A549 (cell line): ENCODE measurements around the gene SLC2A6. TPM values are rescaled to one million over a fixed set of nuclear protein-coding genes. Genes with fewer than 3 reads are reported as not detected.

Source experiments
- ATAC-seq, 2 experiments: fragments of 200-7000 bp in 1 of 2; fragments of >200 bp in 1 of 2; cut with Nextera tagmentation in 1 of 2; cut with Tn5 transposase in 1 of 2; 3 replicates each; pipeline versions ENCODE4 v1.8.0 to v1.9.1; 2018 to 2020; ENCODE audit warnings: mild to moderate bottlenecking in 1 of 2, moderate library complexity in 1 of 2
- CTCF ChIA-PET: fragments of 300-600 bp; sonication (Branson Sonifier 250); formaldehyde crosslinking; extraction: SDS; loops from one replicate; lab custom pipeline; 2021; ENCODE audit warnings: antibody characterized with exemption, inconsistent platforms; lab: Yijun Ruan, JAX
- POLR2A ChIA-PET: fragments of 350-600 bp; formaldehyde crosslinking; extraction: SDS; loops from one replicate; lab custom pipeline; 2021; ENCODE audit warnings: antibody characterized with exemption, inconsistent platforms; lab: Yijun Ruan, JAX
- DNase-seq, 2 experiments: peaks; one replicate each; pipeline versions ENCODE4 v3.0.0 to v3.0.0-alpha.2; 2011 to 2016; ENCODE audit warnings: low read depth in 1 of 2, low spot score in 1 of 2
- FAIRE-seq: peaks from 2 replicates; lab custom pipeline; 2011; peaks lifted over from hg19 to GRCh38; lab: Jason Lieb, UNC
- H3K27ac ChIP-seq, 2 experiments: fragments of >200 bp; sonication (Bioruptor Twin); formaldehyde crosslinking; 3 replicates each; pipeline ENCODE4 v1.5.1; 2016 to 2017
- H3K4me1 ChIP-seq: fragments of >200 bp; sonication (Bioruptor Twin); formaldehyde crosslinking; 3 replicates; pipeline ENCODE4 v1.6.1; 2016
- H3K4me2 ChIP-seq: fragments of >200 bp; sonication (Bioruptor Twin); formaldehyde crosslinking; 3 replicates; pipeline ENCODE4 v1.6.1; 2016
- H3K4me3 ChIP-seq: fragments of >200 bp; sonication (Bioruptor Twin); formaldehyde crosslinking; 3 replicates; pipeline ENCODE4 v1.5.1; 2016
- H3K9me3 ChIP-seq: fragments of >200 bp; sonication (Bioruptor Twin); formaldehyde crosslinking; 3 replicates; pipeline ENCODE4 v1.6.1; 2016
- CBX2 ChIP-seq: fragments of 200-600 bp; sonication (generic); IDR thresholded peaks from 2 replicates; pipeline ENCODE4 v1.6.1; 2016; ENCODE audit warnings: low read depth, mild to moderate bottlenecking, borderline replicate concordance
- CBX8 ChIP-seq: fragments of 200-600 bp; sonication (generic); IDR thresholded peaks from 2 replicates; pipeline ENCODE4 v1.6.1; 2016
- ELK1 ChIP-seq: fragments of 150-350 bp; IDR thresholded peaks from 2 replicates; pipeline ENCODE4 v1.6.1; 2014; ENCODE audit warnings: low read depth, mild to moderate bottlenecking, low read length
- FOSB ChIP-seq: fragments of 250-450 bp; sonication (Bioruptor Pico); IDR thresholded peaks from 2 replicates; pipeline ENCODE4 v1.5.0; 2020; ENCODE audit warnings: mild to moderate bottlenecking, moderate library complexity
- FOXS1 ChIP-seq: fragments of 250-450 bp; sonication (Bioruptor Pico); IDR thresholded peaks from 2 replicates; pipeline ENCODE4 v1.5.0; 2020; ENCODE audit warnings: mild to moderate bottlenecking, moderate library complexity
- HMGXB4 ChIP-seq: fragments of 250-450 bp; sonication (Bioruptor Pico); IDR thresholded peaks from 2 replicates; pipeline ENCODE4 v1.5.0; 2021; ENCODE audit warnings: mild to moderate bottlenecking, moderate library complexity, borderline replicate concordance
- JUN ChIP-seq, 2 experiments: fragments of >200 bp; sonication (Bioruptor Twin); formaldehyde crosslinking; IDR thresholded peaks; 2 replicates in 1 of 2; 3 replicates in 1 of 2; pipeline ENCODE4 v1.6.1; 2016 to 2017
- KDM5A ChIP-seq: fragments of 200-600 bp; sonication (generic); IDR thresholded peaks from 2 replicates; pipeline ENCODE4 v1.6.1; 2016; ENCODE audit warnings: antibody characterized with exemption, mild to moderate bottlenecking
- MYC ChIP-seq: IDR thresholded peaks from 2 replicates; pipeline ENCODE4 v1.6.1; 2012; ENCODE audit warnings: mild to moderate bottlenecking, inconsistent platforms, low read length, improper control_type of control experiment, borderline replicate concordance
- NPAS2 ChIP-seq: fragments of 250-450 bp; sonication (Bioruptor Pico); IDR thresholded peaks from 2 replicates; pipeline ENCODE4 v1.8.0; 2022; ENCODE audit warnings: mild to moderate bottlenecking, moderate library complexity, borderline replicate concordance
- POLR2AphosphoS2 ChIP-seq: conservative IDR thresholded peaks from 2 replicates; pipeline ENCODE4 v1.6.1; 2012; ENCODE audit warnings: low read length, improper control_type of control experiment, inconsistent platforms
- RNF2 ChIP-seq: fragments of 200-600 bp; sonication (generic); IDR thresholded peaks from 2 replicates; pipeline ENCODE4 v1.6.1; 2016; ENCODE audit warnings: low read depth, mild to moderate bottlenecking, antibody characterized with exemption, moderate library complexity, borderline replicate concordance
- SREBF2 ChIP-seq: fragments of 450-650 bp; IDR thresholded peaks from 2 replicates; pipeline ENCODE4 v1.6.1; 2014; ENCODE audit warnings: mild to moderate bottlenecking, moderate library complexity
- TP53 ChIP-seq: fragments of 250-450 bp; sonication (Bioruptor Pico); IDR thresholded peaks from 2 replicates; pipeline ENCODE4 v1.5.0; 2021; ENCODE audit warnings: mild to moderate bottlenecking, moderate library complexity
- ZNF302 ChIP-seq: fragments of 250-450 bp; sonication (Bioruptor Pico); IDR thresholded peaks from 2 replicates; pipeline ENCODE4 v1.9.0; 2021; ENCODE audit warnings: inconsistent platforms, mild to moderate bottlenecking, moderate library complexity
- ZSCAN20 ChIP-seq: fragments of 250-450 bp; sonication (Bioruptor Pico); IDR thresholded peaks from 2 replicates; pipeline ENCODE4 v1.8.0; 2022; ENCODE audit warnings: mild to moderate bottlenecking, moderate library complexity
- WGBS: methylation state at CpG from one replicate; pipeline ENCODE4 v1.1.6; 2017; ENCODE audit errors: missing lambda C conversion rate; 5-methylcytosine and 5-hydroxymethylcytosine counted together
- polyA plus RNA-seq, 4 experiments: library from polyadenylated mRNA; depleted of rRNA in 3 of 4; stranded (reverse); fragments of >200 nt; fragmentation: RNase III in 1 of 4; extraction: RNeasy Plus Mini Kit Qiagen cat#74134 plus additional on column Dnase treatment in 1 of 4; gene quantifications; 2 replicates in 3 of 4; 3 replicates in 1 of 4; pipeline ENCODE4 v1.2.3, GENCODE V29; 2011 to 2017
- TF ChIP-seq, protein P1 (sequence below): IDR thresholded peaks from 2 replicates; pipeline ENCODE4 v1.6.1; 2012
- TF ChIP-seq, protein P2 (sequence below): fragments of >200 bp; sonication (Bioruptor Twin); formaldehyde crosslinking; IDR thresholded peaks from 3 replicates; pipeline ENCODE4 v1.6.1; 2016

SLC2A6 gene
- polyA plus RNA-seq, 2 of the 4 experiments (the other 2 are of a cell fraction) = 3.7 to 20.5 TPM

DNA sequence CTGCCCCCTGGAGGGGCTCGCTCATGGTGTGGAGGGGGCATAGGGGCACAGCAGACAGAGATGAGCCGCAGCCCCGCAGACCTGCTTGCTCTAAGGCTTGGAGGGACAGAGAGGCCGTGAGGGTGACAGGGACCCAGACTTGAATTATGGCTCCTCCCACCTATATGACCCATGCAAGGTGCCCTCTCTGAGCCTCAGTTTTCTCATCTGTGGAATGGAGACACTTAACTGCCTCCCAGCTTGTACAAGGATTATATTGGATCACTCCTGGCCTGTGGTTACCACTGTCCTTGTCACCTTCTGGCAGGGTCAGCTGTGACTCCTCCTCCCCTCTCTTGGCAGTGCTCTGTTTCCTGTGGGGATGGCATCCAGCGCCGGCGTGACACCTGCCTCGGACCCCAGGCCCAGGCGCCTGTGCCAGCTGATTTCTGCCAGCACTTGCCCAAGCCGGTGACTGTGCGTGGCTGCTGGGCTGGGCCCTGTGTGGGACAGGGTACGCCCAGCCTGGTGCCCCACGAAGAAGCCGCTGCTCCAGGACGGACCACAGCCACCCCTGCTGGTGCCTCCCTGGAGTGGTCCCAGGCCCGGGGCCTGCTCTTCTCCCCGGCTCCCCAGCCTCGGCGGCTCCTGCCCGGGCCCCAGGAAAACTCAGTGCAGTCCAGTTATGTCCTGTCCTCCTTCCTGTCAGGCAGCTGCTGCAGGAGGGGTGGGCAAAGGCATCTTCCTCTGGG is 23.8 kb downstream of the SLC2A6 start (continued):
- no peak for TF ChIP-seq ELK1
- TF ChIP-seq, all 56 proteins: peak for 0

DNA sequence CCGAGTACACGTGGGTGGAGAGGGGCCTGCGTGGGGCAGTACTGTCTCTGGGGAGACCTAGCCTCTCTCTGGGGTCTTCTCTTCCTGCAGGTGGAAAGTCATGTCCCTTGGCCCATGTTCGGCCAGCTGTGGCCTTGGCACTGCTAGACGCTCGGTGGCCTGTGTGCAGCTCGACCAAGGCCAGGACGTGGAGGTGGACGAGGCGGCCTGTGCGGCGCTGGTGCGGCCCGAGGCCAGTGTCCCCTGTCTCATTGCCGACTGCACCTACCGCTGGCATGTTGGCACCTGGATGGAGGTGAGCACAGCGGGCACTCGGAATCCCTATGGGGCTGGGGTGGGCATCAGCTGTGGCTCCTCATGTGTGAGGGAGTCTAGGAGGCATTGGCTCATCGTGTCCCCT is 24.6 kb downstream of the SLC2A6 start:
- no peak for FAIRE-seq
- no peak for TF ChIP-seq HMGXB4
- no peak overlapping the region for H3K4me2 ChIP-seq
- 80% methylated on average over 18 of the region's 19 CpGs for WGBS
- no peak for ATAC-seq
- no peak overlapping the region for H3K27ac ChIP-seq
- ChIA-PET POLR2A (no interaction called here), CTCF (interaction anchor here (1.2 to 2.5 kb wide), 2 partner anchors 11 to 82 kb away, joined by 3 to 6 read pairs; no protein-coding TSS in a partner anchor)
- no peaks in the 10 kb centered on the region for H3K9me3 ChIP-seq
- peaks cover 14% of the 10 kb centered on the region for H3K4me1 ChIP-seq
- DNase-seq = no peak
- no peak overlapping the region for H3K4me3 ChIP-seq

DNA sequence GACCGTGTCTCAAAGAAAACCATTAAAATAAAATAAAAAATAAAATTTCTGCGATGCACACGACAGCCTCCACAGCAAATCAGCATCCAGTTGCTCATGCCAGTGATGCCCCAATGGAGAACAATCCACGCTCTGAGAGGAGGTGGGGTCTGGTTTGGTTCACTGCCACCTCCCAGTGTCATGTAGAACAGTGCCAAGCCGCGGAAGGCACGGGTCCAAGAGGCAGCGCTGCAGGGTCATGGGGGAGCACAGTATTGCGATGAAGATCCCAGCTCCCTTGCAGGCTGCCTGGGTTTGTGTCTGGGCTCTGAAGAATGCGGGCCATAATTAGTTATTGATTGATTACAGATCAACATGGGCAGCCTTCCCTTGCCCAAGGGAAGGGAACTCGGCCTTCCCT is 25.2 kb downstream of the SLC2A6 start:
- no peaks in the 10 kb centered on the region for H3K9me3 ChIP-seq
- TF ChIP-seq SREBF2 (no peak), MYC (no peak), CBX2 (no peak), FOXS1 (CRISPR knock-in tag) (no peak), FOSB (CRISPR knock-in tag) (no peak), CBX8 (no peak), RNF2 (no peak), JUN (IDR thresholded peaks at IDR 0.05) (no peak), KDM5A (no peak), TP53 (CRISPR knock-in tag) (no peak), ZSCAN20 (CRISPR knock-in tag) (no peak), ZNF302 (CRISPR knock-in tag) (no peak), NPAS2 (no peak), POLR2AphosphoS2 (no peak)
- TF ChIP-seq, protein P1, sequence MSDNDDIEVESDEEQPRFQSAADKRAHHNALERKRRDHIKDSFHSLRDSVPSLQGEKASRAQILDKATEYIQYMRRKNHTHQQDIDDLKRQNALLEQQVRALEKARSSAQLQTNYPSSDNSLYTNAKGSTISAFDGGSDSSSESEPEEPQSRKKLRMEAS = no peak
- TF ChIP-seq, protein P2, sequence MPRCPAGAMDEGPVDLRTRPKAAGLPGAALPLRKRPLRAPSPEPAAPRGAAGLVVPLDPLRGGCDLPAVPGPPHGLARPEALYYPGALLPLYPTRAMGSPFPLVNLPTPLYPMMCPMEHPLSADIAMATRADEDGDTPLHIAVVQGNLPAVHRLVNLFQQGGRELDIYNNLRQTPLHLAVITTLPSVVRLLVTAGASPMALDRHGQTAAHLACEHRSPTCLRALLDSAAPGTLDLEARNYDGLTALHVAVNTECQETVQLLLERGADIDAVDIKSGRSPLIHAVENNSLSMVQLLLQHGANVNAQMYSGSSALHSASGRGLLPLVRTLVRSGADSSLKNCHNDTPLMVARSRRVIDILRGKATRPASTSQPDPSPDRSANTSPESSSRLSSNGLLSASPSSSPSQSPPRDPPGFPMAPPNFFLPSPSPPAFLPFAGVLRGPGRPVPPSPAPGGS = no peak
- TF ChIP-seq, all 56 proteins: peak for 0
- Histone ChIP-seq H3K4me2 (no peak overlapping the region), H3K4me1 (peaks cover 9% of the 10 kb centered on the region; the same call in 2 of the 3 replicates), H3K4me3 (no peak overlapping the region), H3K27ac (no peak overlapping the region)
- no peak for DNase-seq
- ATAC-seq = no peak
- POLR2A ChIA-PET = no interaction called here
- FAIRE-seq = no peak
- CTCF ChIA-PET = interaction anchor here (2.5 kb wide), 1 partner anchor 10 kb away, joined by 6 read pairs; no protein-coding TSS in a partner anchor
- WGBS = 82% methylated on average over 11 of the region's 11 CpGs
